Hepatocyte (in vitro differentiated cells): Measurements from ENCODE around the gene SHOC2. TPM values are rescaled to one million over a fixed set of nuclear protein-coding genes. Genes with fewer than 3 reads are reported as not detected.

ENCODE experiments used
- DNase-seq: peaks from one replicate; pipeline ENCODE4 v3.0.0-alpha.2; 2016; ENCODE audit warnings: low spot score
- H2AFZ ChIP-seq: fragments of 200-600 bp; sonication (generic); 2 replicates; pipeline ENCODE4 v1.6.0; 2016; ENCODE audit warnings: antibody characterized with exemption, mild to moderate bottlenecking
- H3K27ac ChIP-seq: fragments of 200-600 bp; sonication (generic); 2 replicates; pipeline ENCODE4 v1.5.1; 2016; ENCODE audit warnings: mild to moderate bottlenecking
- H3K27me3 ChIP-seq: fragments of 200-600 bp; sonication (generic); 2 replicates; pipeline ENCODE4 v1.6.1; 2016
- H3K36me3 ChIP-seq: fragments of 200-600 bp; sonication (generic); replicated peaks from 2 replicates; pipeline ENCODE4 v1.5.1; 2016; ENCODE audit warnings: low read depth; ENCODE audit not compliant: insufficient read depth
- H3K4me1 ChIP-seq: fragments of 200-600 bp; sonication (generic); 2 replicates; pipeline ENCODE4 v1.5.1; 2016; ENCODE audit warnings: mild to moderate bottlenecking, moderate library complexity; ENCODE audit not compliant: insufficient read depth
- H3K4me2 ChIP-seq: fragments of 200-600 bp; sonication (generic); 2 replicates; pipeline ENCODE4 v1.6.0; 2016
- H3K4me3 ChIP-seq: fragments of 200-600 bp; sonication (generic); 2 replicates; pipeline ENCODE4 v1.5.1; 2016; ENCODE audit warnings: mild to moderate bottlenecking
- H3K79me2 ChIP-seq: fragments of 200-600 bp; sonication (generic); 2 replicates; pipeline ENCODE4 v1.6.0; 2017; ENCODE audit warnings: mild to moderate bottlenecking
- H3K9me2 ChIP-seq: fragments of 200-600 bp; sonication (generic); replicated peaks from 2 replicates; pipeline ENCODE4 v1.6.0; 2017; ENCODE audit warnings: mild to moderate bottlenecking; ENCODE audit not compliant: insufficient read depth
- H3K9me3 ChIP-seq: fragments of 200-600 bp; sonication (generic); 2 replicates; pipeline ENCODE4 v1.5.1; 2016; ENCODE audit warnings: low read depth, mild to moderate bottlenecking
- H4K20me1 ChIP-seq: fragments of 200-600 bp; sonication (generic); 2 replicates; pipeline ENCODE4 v1.6.0; 2016; ENCODE audit warnings: mild to moderate bottlenecking; ENCODE audit not compliant: insufficient read depth, poor library complexity, severe bottlenecking
- EZH2 ChIP-seq: fragments of 200-600 bp; sonication (generic); IDR thresholded peaks from 2 replicates; pipeline ENCODE4 v1.6.1; 2016; ENCODE audit warnings: antibody characterized with exemption, mild to moderate bottlenecking, borderline replicate concordance
- EZH2phosphoT487 ChIP-seq: fragments of 200-600 bp; sonication (generic); IDR thresholded peaks from one replicate; pipeline ENCODE4 v1.6.1; 2018; ENCODE audit warnings: antibody characterized with exemption, mild to moderate bottlenecking, low read depth, moderate library complexity; ENCODE audit not compliant: unreplicated experiment, severe bottlenecking
- WGBS: methylation state at CpG from one replicate; pipeline ENCODE4 v1.1.6; 2016; ENCODE audit warnings: low lambda C conversion rate; ENCODE audit errors: missing lambda C conversion rate; 5-methylcytosine and 5-hydroxymethylcytosine counted together
- polyA plus RNA-seq: library from polyadenylated mRNA; unstranded; fragments of >200 nt; fragmentation: Nextera tagmentation; extraction: Ambion mirVana; gene quantifications from 2 replicates; pipeline ENCODE4 v1.2.1, GENCODE V29; 2016
- total RNA-seq: library from RNA; depleted of rRNA; stranded (reverse); fragments of >200 nt; gene quantifications from 2 replicates; pipeline ENCODE4 v1.2.3, GENCODE V29; 2014
- TF ChIP-seq, protein P1 (sequence below): fragments of 200-600 bp; sonication (generic); IDR thresholded peaks from 2 replicates; pipeline ENCODE4 v1.5.1; 2016; ENCODE audit warnings: antibody characterized with exemption, mild to moderate bottlenecking; ENCODE audit not compliant: poor library complexity

SHOC2 gene
- total and polyA plus RNA-seq, 2 experiments from 2014 or later = 27.5 to 58.9 TPM

GRCh38 chr10:110901954-110902819 lies 17.2 kb upstream of the SHOC2 start:
- Histone ChIP-seq H3K9me3 (no peaks in the 10 kb centered on the region), H3K36me3 (no peaks in the 10 kb centered on the region), H2AFZ (no peak overlapping the region), H4K20me1 (peaks cover 7% of the 10 kb centered on the region), H3K27me3 (no peaks in the 10 kb centered on the region), H3K27ac (peak overlapping the region; percentile 24), H3K9me2 (no peaks in the 10 kb centered on the region), H3K79me2 (no peaks in the 10 kb centered on the region), H3K4me2 (no peak overlapping the region), H3K4me1 (peaks cover 2% of the 10 kb centered on the region), H3K4me3 (no peak overlapping the region)
- no peak for TF ChIP-seq EZH2
- TF ChIP-seq EZH2phosphoT487 = no peak
- TF ChIP-seq, protein P1, sequence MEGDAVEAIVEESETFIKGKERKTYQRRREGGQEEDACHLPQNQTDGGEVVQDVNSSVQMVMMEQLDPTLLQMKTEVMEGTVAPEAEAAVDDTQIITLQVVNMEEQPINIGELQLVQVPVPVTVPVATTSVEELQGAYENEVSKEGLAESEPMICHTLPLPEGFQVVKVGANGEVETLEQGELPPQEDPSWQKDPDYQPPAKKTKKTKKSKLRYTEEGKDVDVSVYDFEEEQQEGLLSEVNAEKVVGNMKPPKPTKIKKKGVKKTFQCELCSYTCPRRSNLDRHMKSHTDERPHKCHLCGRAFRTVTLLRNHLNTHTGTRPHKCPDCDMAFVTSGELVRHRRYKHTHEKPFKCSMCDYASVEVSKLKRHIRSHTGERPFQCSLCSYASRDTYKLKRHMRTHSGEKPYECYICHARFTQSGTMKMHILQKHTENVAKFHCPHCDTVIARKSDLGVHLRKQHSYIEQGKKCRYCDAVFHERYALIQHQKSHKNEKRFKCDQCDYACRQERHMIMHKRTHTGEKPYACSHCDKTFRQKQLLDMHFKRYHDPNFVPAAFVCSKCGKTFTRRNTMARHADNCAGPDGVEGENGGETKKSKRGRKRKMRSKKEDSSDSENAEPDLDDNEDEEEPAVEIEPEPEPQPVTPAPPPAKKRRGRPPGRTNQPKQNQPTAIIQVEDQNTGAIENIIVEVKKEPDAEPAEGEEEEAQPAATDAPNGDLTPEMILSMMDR = no peak
- 85% methylated on average over 7 of the region's 7 CpGs for WGBS
- DNase-seq = peak; percentile 52

- no peaks in the 10 kb centered on the region for H3K79me2 ChIP-seq
- H3K27me3 ChIP-seq = no peaks in the 10 kb centered on the region
- H3K9me3 ChIP-seq = no peaks in the 10 kb centered on the region
- H4K20me1 ChIP-seq = no peaks in the 10 kb centered on the region
- no peak for DNase-seq
- no peak overlapping the region for H3K4me3 ChIP-seq
- peak overlapping the region; percentile 16 for H3K27ac ChIP-seq
- no peak for TF ChIP-seq EZH2
- no peak for TF ChIP-seq EZH2phosphoT487
- TF ChIP-seq, protein P1 = no peak
- no peak overlapping the region for H3K4me2 ChIP-seq
- H3K4me1 ChIP-seq = no peaks in the 10 kb centered on the region
- WGBS = 79% methylated on average over 3 of the region's 3 CpGs
- no peaks in the 10 kb centered on the region for H3K36me3 ChIP-seq
- no peaks in the 10 kb centered on the region for H3K9me2 ChIP-seq
- no peak overlapping the region for H2AFZ ChIP-seq
Measured at GRCh38 chr10:110903280-110904278, 15.8 kb upstream of the SHOC2 start.

GRCh38 chr10:110910138-110910537 lies 9.3 kb upstream of the SHOC2 start:
- no peak overlapping the region for H3K27ac ChIP-seq
- DNase-seq = no peak
- no peaks in the 10 kb centered on the region for H3K9me2 ChIP-seq
- no peak for TF ChIP-seq EZH2phosphoT487
- TF ChIP-seq, protein P1 = no peak
- TF ChIP-seq EZH2 = no peak
- H3K4me1 ChIP-seq = no peaks in the 10 kb centered on the region
- no peaks in the 10 kb centered on the region for H3K9me3 ChIP-seq
- no peak overlapping the region for H3K4me2 ChIP-seq
- no peaks in the 10 kb centered on the region for H4K20me1 ChIP-seq
- H3K36me3 ChIP-seq = no peaks in the 10 kb centered on the region
- H2AFZ ChIP-seq = no peak overlapping the region
- no peak overlapping the region for H3K4me3 ChIP-seq
- no peaks in the 10 kb centered on the region for H3K27me3 ChIP-seq
- no peaks in the 10 kb centered on the region for H3K79me2 ChIP-seq
- 92% methylated on average over 4 of the region's 4 CpGs for whole genome bisulfite sequencing
